WERI-Rb-1 (cell line): ENCODE measurements around the gene BACH2.

Experiments
- DNase-seq: peaks from one replicate; pipeline ENCODE4 v3.0.0-alpha.2; 2020
- H3K27ac ChIP-seq: fragments of 250-450 bp; sonication (Bioruptor Pico); 2 replicates; pipeline ENCODE4 v1.5.1; 2020; ENCODE audit warnings: mild to moderate bottlenecking, moderate library complexity
- H3K27me3 ChIP-seq: fragments of 250-450 bp; sonication (Bioruptor Pico); 2 replicates; pipeline ENCODE4 v1.5.1; 2021; ENCODE audit warnings: mild to moderate bottlenecking, low read depth, moderate library complexity; ENCODE audit not compliant: insufficient read depth, severe bottlenecking
- H3K36me3 ChIP-seq: fragments of 250-450 bp; sonication (Bioruptor Pico); 2 replicates; pipeline ENCODE4 v1.5.1; 2020; ENCODE audit warnings: mild to moderate bottlenecking, moderate library complexity
- H3K4me3 ChIP-seq: 2 replicates; pipeline ENCODE4 v1.5.1; 2011; ENCODE audit warnings: low read depth, mild to moderate bottlenecking, control low read depth, low read length
- H3K9me3 ChIP-seq: fragments of 250-450 bp; sonication (Bioruptor Pico); 2 replicates; pipeline ENCODE4 v1.5.1; 2021; ENCODE audit warnings: mild to moderate bottlenecking, moderate library complexity; ENCODE audit not compliant: severe bottlenecking
- CTCF ChIP-seq: IDR thresholded peaks from 2 replicates; pipeline ENCODE4 v1.5.1; 2011; ENCODE audit warnings: low read depth, mild to moderate bottlenecking, control low read depth, inconsistent platforms, low read length

The BACH2 gene

GRCh38 chr6:90319979-90320685 lies 23.5 kb upstream of the BACH2 start:
- TF ChIP-seq CTCF: no peak
- no peaks in the 10 kb centered on the region for H3K27me3 ChIP-seq
- DNase-seq: no peak
- H3K9me3 ChIP-seq: no peaks in the 10 kb centered on the region
- no peak overlapping the region for H3K27ac ChIP-seq
- no peaks in the 10 kb centered on the region for H3K36me3 ChIP-seq
- H3K4me3 ChIP-seq: no peak overlapping the region

DNA sequence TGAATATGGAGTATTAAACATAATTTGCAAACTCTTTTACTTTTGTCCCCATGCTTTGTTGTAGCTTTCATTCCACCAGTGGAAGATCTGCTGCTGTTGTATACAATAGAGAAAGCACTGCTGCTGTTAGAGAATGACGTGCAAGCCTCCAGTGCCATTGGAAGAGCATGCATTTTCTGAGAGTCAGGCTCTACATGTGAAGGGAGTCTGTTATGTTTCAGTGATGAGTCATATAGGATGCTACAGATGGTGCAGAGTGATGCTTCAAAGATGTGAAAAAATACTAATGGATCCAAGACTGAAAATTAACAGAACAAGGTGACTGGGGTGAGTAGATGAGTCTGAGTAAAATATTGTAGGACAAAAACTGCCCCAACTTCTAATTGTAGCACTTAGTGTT lies 22.4 kb upstream of the BACH2 start:
- Histone ChIP-seq H3K9me3 (no peaks in the 10 kb centered on the region), H3K4me3 (no peak overlapping the region), H3K27me3 (no peaks in the 10 kb centered on the region), H3K36me3 (no peaks in the 10 kb centered on the region), H3K27ac (no peak overlapping the region)
- TF ChIP-seq CTCF: no peak
- DNase-seq: no peak

GRCh38 chr6:90315986-90316385 lies 19.3 kb upstream of the BACH2 start:
- H3K36me3 ChIP-seq: no peaks in the 10 kb centered on the region
- H3K27ac ChIP-seq: no peak overlapping the region
- no peaks in the 10 kb centered on the region for H3K9me3 ChIP-seq
- H3K4me3 ChIP-seq: no peak overlapping the region
- no peak for TF ChIP-seq CTCF
- DNase-seq: no peak
- no peaks in the 10 kb centered on the region for H3K27me3 ChIP-seq

- no peak overlapping the region for H3K27ac ChIP-seq
- H3K36me3 ChIP-seq: no peaks in the 10 kb centered on the region
- no peak for DNase-seq
- H3K9me3 ChIP-seq: no peaks in the 10 kb centered on the region
- no peak for TF ChIP-seq CTCF
- H3K4me3 ChIP-seq: no peak overlapping the region
- no peaks in the 10 kb centered on the region for H3K27me3 ChIP-seq
Observed at GRCh38 chr6:90315354-90315950, 18.8 kb upstream of the BACH2 start.

DNA sequence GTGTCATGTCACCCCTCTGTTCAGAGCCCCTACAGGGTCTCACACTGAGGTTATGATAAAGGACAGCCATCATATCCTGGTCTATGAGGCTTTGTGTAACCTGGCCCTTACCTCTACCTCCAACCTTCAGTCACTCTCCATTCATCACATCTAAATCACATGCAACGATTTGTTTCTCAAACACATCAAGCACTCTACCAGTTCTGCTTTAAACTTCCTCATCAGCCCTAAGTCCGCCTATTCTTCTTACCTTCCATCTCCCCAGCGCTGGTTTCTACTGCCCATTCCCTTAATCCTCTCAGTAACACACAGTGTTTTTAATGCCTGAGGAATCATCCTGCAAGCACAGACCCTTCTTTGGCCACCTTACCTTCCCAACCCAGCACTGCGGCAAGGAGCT lies 17.9 kb upstream of the BACH2 start:
- DNase-seq: no peak
- no peaks in the 10 kb centered on the region for H3K9me3 ChIP-seq
- no peak for TF ChIP-seq CTCF
- H3K27me3 ChIP-seq: no peaks in the 10 kb centered on the region
- no peaks in the 10 kb centered on the region for H3K36me3 ChIP-seq
- H3K4me3 ChIP-seq: no peak overlapping the region
- no peak overlapping the region for H3K27ac ChIP-seq

- Histone ChIP-seq H3K27ac (no peak overlapping the region), H3K9me3 (no peaks in the 10 kb centered on the region), H3K36me3 (no peaks in the 10 kb centered on the region), H3K4me3 (no peak overlapping the region), H3K27me3 (no peaks in the 10 kb centered on the region)
- no peak for DNase-seq
- no peak for TF ChIP-seq CTCF
Observed at GRCh38 chr6:90311569-90311968, 14.9 kb upstream of the BACH2 start.
